Fibroblast of lung (primary cell): ENCODE measurements around the gene IZUMO3. TPM values are rescaled to one million over a fixed set of nuclear protein-coding genes. Genes with fewer than 3 reads are reported as not detected.

Experiments used
- DNase-seq, 2 donors: peaks; one replicate each; pipeline versions ENCODE4 v3.0.0 to v3.0.0-alpha.2; 2010; ENCODE audit warnings: low read depth in 2 of 2
- H2AFZ ChIP-seq: 2 replicates; pipeline ENCODE4 v1.5.1; 2012; ENCODE audit warnings: low read length, control low read depth, inconsistent platforms
- H3K27ac ChIP-seq: 2 replicates; pipeline ENCODE4 v1.5.1; 2011; ENCODE audit warnings: low read length, control low read depth; ENCODE audit not compliant: insufficient read depth
- H3K27me3 ChIP-seq: 2 replicates; pipeline ENCODE4 v1.5.1; 2011; ENCODE audit warnings: mild to moderate bottlenecking, low read length; ENCODE audit not compliant: control insufficient read depth, insufficient read depth
- H3K36me3 ChIP-seq: 2 replicates; pipeline ENCODE4 v1.5.1; 2011; ENCODE audit warnings: low read length; ENCODE audit not compliant: control insufficient read depth, insufficient read depth
- H3K4me1 ChIP-seq: 2 replicates; pipeline ENCODE4 v1.5.1; 2011; ENCODE audit warnings: low read length; ENCODE audit not compliant: control insufficient read depth, insufficient read depth; ENCODE audit errors: extremely low read depth
- H3K4me2 ChIP-seq: 2 replicates; pipeline ENCODE4 v1.5.1; 2011; ENCODE audit warnings: low read length, control low read depth; ENCODE audit not compliant: insufficient read depth; ENCODE audit errors: extremely low read depth
- H3K4me3 ChIP-seq, 4 experiments: fragments of 200-600 bp in 1 of 4; sonication (generic) in 1 of 4; replicated peaks in 1 of 4; 2 replicates each; pipeline ENCODE4 v1.5.1; 2011 to 2016; ENCODE audit warnings: low read length in 4 of 4, low read depth in 3 of 4, mild to moderate bottlenecking in 3 of 4, control low read depth in 2 of 4, inconsistent platforms in 1 of 4, mixed read lengths in 1 of 4; ENCODE audit not compliant: insufficient read depth in 1 of 4; ENCODE audit errors: control extremely low read depth in 1 of 4
- H3K79me2 ChIP-seq: 2 replicates; pipeline ENCODE4 v1.5.1; 2012; ENCODE audit warnings: mild to moderate bottlenecking, low read length, inconsistent platforms; ENCODE audit not compliant: control insufficient read depth, insufficient read depth
- H3K9ac ChIP-seq: 2 replicates; pipeline ENCODE4 v1.5.1; 2011; ENCODE audit warnings: mild to moderate bottlenecking, low read length, control low read depth; ENCODE audit not compliant: insufficient read depth
- H3K9me3 ChIP-seq: 2 replicates; pipeline ENCODE4 v1.5.1; 2012; ENCODE audit warnings: low read depth, low read length; ENCODE audit not compliant: control insufficient read depth, insufficient read depth
- H4K20me1 ChIP-seq: 2 replicates; pipeline ENCODE4 v1.5.1; 2011; ENCODE audit warnings: low read length; ENCODE audit not compliant: control insufficient read depth, insufficient read depth; ENCODE audit errors: extremely low read depth
- EZH2 ChIP-seq: IDR thresholded peaks from 2 replicates; pipeline ENCODE4 v1.5.1; 2012; ENCODE audit warnings: low read length, control low read depth, mild to moderate bottlenecking; ENCODE audit errors: missing control alignments
- polyA plus RNA-seq, 2 donors: library from polyadenylated mRNA; depleted of rRNA in 1 of 2; stranded (reverse) in 1 of 2; unstranded in 1 of 2; fragments of >200 nt; gene quantifications; 2 replicates each; pipeline ENCODE4 v1.2.1, GENCODE V29; 2011 to 2012; ENCODE audit warnings: missing spikeins in 1 of 2
- total RNA-seq: library from RNA; depleted of rRNA; stranded (reverse); fragments of >200 nt; gene quantifications from 2 replicates; pipeline ENCODE4 v1.2.1, GENCODE V29; 2014
- TF ChIP-seq, protein P1 (sequence below), 2 donors: IDR thresholded peaks in 1 of 2; conservative IDR thresholded peaks in 1 of 2; 1 replicate in 1 of 2; 2 replicates in 1 of 2; pipeline ENCODE4 v1.5.1; 2011 to 2012; ENCODE audit warnings: low read length in 2 of 2, control low read depth in 1 of 2, inconsistent platforms in 1 of 2, low read depth in 1 of 2, mild to moderate bottlenecking in 1 of 2

The IZUMO3 gene
- total and polyA plus RNA-seq, 2 donors (not counting 1 experiment from before 2014, with no cell fraction given) = not detected

DNA sequence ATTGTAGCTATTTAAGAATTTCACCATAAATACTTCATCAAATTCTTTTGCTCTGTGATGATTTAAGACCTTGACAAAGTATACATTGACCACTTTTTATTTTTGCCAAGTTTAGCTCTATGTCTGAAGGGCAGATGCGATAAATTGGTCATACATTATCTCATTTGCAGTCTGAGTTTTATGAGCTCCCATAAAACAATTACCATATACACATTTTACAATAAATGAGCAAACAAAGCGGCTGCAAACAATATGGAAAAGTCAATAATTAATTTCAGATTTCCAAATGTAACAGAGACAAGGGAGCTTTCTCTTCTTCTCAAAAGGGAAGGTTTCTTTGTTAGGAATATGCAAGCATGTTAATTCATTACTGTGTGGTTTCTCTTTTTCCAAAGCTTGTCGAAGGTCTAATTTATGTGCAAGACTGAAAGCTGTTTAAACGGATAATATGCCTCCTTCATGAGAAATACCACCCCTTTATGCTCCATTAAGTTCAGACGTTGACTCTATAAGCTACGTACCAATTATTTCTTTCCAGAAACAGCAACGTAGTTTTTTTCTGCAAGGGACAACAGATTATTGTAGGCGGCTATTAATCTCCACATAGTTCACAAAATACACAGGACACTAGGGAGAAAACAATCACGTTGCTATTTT, 7.0 kb upstream of the IZUMO3 start:
- H3K36me3 ChIP-seq = no peaks in the 10 kb centered on the region
- H2AFZ ChIP-seq = no peak overlapping the region
- no peak overlapping the region for H3K9ac ChIP-seq
- no peaks in the 10 kb centered on the region for H3K9me3 ChIP-seq
- H3K4me2 ChIP-seq = no peak overlapping the region
- TF ChIP-seq, protein P1, sequence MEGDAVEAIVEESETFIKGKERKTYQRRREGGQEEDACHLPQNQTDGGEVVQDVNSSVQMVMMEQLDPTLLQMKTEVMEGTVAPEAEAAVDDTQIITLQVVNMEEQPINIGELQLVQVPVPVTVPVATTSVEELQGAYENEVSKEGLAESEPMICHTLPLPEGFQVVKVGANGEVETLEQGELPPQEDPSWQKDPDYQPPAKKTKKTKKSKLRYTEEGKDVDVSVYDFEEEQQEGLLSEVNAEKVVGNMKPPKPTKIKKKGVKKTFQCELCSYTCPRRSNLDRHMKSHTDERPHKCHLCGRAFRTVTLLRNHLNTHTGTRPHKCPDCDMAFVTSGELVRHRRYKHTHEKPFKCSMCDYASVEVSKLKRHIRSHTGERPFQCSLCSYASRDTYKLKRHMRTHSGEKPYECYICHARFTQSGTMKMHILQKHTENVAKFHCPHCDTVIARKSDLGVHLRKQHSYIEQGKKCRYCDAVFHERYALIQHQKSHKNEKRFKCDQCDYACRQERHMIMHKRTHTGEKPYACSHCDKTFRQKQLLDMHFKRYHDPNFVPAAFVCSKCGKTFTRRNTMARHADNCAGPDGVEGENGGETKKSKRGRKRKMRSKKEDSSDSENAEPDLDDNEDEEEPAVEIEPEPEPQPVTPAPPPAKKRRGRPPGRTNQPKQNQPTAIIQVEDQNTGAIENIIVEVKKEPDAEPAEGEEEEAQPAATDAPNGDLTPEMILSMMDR (conservative IDR thresholded peaks at IDR 0.05 in 1 of 2, IDR thresholded peaks at IDR 0.05 in 1 of 2; ENCODE audit: low read depth in 1 of 2, low read length in 2 of 2) = no peak
- no peaks in the 10 kb centered on the region for H3K79me2 ChIP-seq
- H3K4me1 ChIP-seq = no peaks in the 10 kb centered on the region
- H3K27ac ChIP-seq = no peak overlapping the region
- H3K27me3 ChIP-seq = no peaks in the 10 kb centered on the region
- no peaks in the 10 kb centered on the region for H4K20me1 ChIP-seq
- no peak overlapping the region for H3K4me3 ChIP-seq
- no peak for DNase-seq

GRCh38 chr9:24545285-24545684, 412 bp downstream of the IZUMO3 start:
- Histone ChIP-seq H3K27ac (no peak overlapping the region), H3K27me3 (no peaks in the 10 kb centered on the region), H3K4me1 (no peaks in the 10 kb centered on the region), H3K4me3 (no peak overlapping the region), H3K36me3 (no peaks in the 10 kb centered on the region), H3K79me2 (no peaks in the 10 kb centered on the region), H3K4me2 (no peak overlapping the region), H2AFZ (no peak overlapping the region), H3K9ac (no peak overlapping the region), H4K20me1 (no peaks in the 10 kb centered on the region), H3K9me3 (no peaks in the 10 kb centered on the region)
- DNase-seq = no peak
- TF ChIP-seq, protein P1 (conservative IDR thresholded peaks at IDR 0.05 in 1 of 2, IDR thresholded peaks at IDR 0.05 in 1 of 2; ENCODE audit: low read depth in 1 of 2, low read length in 2 of 2) = no peak

- H3K79me2 ChIP-seq = no peaks in the 10 kb centered on the region
- TF ChIP-seq EZH2 = no peak
- TF ChIP-seq, protein P1 (conservative IDR thresholded peaks at IDR 0.05 in 1 of 2, IDR thresholded peaks at IDR 0.05 in 1 of 2; ENCODE audit: low read depth in 1 of 2, low read length in 2 of 2) = no peak
- H3K27me3 ChIP-seq = no peaks in the 10 kb centered on the region
- H4K20me1 ChIP-seq = no peaks in the 10 kb centered on the region
- H3K4me3 ChIP-seq = no peak overlapping the region
- DNase-seq = no peak
- H3K4me1 ChIP-seq = no peaks in the 10 kb centered on the region
- no peaks in the 10 kb centered on the region for H3K36me3 ChIP-seq
- H2AFZ ChIP-seq = no peak overlapping the region
- H3K27ac ChIP-seq = no peak overlapping the region
- no peak overlapping the region for H3K4me2 ChIP-seq
- H3K9ac ChIP-seq = no peak overlapping the region
- no peaks in the 10 kb centered on the region for H3K9me3 ChIP-seq
These were observed 27.2 kb downstream of the IZUMO3 start for GRCh38 chr9:24518545-24518944.
